ENCODE results near the gene TTC19.
A peak's percentile ranks its signal among the peaks of the same experiment; 100 is the strongest.
"Not testable (repeated sequence)": the region's sequence is repeated elsewhere in the genome, so short reads cannot be mapped to it uniquely, and the experiment has no call there.

The TTC19 gene

DNA sequence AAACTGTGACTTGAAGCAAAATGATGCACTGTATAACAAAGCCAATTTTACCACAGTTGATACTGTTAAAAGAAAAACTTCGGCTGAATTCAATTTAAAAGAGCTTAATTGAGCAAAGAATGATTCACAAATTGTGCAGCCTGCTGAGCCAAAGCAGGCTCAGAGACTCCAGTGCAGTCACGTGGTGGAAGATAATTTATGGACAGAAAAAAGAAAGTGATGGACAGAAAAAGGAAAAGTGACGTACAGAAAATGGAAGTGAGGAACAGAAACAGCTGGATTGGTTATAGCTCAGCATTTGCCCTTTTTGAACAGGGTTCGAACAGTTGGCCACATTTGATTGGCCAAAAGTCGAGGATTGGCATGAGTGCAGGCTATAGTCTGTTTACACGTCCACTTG is 25.8 kb upstream of the TTC19 start:
- DNase-seq = no peak

DNA sequence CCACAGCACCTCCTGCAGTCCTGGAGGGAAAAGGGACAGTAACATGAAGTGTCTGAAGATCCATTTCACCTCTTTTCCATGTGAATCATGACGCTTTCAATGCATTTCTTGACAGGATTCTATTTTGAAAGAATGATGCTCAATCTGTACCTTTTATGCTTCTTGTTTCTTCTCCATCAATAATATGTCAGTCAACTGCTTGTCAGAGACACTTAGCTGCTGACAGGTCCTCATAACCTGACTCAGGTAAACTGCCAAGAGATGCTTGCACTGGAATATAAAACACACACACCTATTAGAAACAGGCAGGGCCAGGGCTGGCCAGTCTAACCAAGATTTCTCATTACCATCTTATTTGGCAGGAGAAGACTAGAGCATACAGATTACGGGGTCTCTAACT is 21.7 kb upstream of the TTC19 start:
- DNase-seq = no peak

DNA sequence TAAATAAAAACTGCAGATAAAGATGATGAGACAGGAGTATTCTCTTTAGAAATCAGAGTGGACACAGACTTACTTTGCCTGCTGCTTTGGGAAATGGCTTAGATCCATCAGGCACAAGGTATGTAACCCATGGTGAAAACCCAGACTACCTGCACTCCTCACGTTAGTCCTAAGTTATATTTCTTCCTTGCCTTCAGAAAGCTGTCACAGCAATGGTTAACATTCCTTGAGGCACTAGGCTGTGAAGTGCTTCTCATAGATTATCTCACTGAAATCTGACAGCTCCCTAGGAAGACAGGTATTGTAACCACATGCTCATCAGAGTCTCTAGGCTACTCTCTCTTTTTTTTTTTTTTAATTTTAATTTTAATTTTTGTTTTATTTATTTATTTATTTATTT is 21.0 kb upstream of the TTC19 start:
- no peak for DNase-seq

DNA sequence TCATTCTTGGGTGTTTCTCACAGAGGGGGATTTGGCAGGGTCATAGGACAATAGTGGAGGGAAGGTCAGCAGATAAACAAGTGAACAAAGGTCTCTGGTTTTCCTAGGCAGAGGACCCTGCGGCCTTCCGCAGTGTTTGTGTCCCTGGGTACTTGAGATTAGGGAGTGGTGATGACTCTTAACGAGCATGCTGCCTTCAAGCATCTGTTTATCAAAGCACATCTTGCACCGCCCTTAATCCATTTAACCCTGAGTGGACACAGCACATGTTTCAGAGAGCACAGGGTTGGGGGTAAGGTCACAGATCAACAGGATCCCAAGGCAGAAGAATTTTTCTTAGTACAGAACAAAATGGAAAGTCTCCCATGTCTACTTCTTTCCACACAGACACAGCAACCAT is 20.6 kb upstream of the TTC19 start:
- DNase-seq = not testable (repeated sequence)

DNA sequence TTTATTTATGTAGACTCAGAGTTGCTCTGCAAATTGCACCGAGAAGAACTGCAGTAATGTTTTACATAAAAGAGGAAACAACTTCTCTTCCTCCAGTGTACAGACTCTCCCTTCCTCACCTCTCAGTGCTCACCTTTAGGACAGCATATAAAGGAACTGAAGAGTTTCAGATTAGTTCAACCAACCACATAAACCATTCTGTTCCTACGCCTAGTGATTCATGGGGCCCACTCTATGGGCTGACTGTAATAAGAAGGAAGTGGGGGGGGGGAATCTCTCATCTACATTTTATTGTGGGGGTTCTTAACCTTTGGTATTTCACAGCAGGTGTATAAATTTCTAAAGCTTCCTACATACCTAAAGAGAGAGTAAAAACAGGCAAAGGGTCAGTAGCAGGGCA is 18.4 kb upstream of the TTC19 start:
- no peak for DNase-seq

DNA sequence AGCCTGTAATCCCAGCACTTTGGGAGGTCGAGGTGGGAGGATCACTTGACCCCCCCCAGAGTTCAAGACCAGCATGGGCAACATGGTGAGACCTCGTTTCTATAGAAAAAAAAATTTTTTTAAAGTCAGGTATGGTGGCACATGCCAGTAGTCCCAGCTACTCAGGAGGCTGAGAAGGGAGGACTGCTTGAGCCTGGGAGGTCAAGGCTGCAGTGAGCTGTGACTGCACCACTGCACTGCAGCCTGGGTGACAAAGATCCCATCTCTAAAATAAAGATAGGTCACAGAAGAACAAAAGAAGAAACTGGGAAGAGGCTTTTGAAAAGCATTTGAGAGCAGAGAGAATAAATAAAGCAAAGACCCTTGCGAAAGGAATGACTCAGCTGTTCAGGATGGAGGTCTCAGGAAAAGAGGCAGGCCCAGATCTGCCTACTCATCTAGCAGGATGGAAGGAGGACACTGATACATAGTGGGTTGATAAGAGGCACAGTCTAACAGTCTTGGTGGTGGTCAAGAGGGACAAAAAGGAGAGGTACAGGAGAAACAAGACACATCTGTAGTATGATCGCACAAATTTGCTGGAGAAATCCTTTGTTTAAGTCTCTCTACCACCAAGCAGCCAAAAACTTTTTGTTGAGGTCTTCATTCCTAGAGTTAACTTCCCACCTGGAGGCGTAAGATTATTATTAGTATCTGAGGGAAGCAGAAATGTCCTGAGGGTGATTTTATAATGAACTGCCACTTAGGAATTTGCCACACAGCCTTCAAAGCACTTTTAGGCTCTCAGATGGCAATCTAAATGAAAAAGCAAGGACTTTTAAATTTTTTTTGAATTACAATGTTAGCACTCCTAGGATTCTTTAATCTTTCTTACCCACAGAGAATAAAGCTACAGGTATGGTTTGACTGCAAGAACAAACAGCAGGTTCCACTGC is 17.7 kb upstream of the TTC19 start:
- no peak for DNase-seq

DNA sequence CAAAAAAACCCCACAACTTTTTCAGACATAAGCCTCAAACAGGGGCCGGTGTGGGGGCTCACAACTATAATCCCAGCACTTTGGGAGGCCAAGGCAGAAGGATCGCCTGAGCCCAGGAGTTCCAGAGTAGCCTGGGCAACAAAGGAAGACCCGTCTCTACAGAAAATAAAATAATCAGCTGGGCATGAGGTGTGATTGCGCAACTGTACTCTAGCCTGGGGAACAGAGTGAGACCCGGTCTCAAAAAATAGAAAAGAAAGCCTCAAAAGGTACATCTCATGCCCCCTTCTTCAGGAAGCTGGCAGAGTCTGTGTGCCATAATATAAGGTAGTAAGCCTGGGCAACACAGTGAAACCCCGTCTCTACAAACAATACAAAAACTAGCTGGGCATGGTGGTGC is 3.3 kb upstream of the TTC19 start:
- no peak for DNase-seq

DNA sequence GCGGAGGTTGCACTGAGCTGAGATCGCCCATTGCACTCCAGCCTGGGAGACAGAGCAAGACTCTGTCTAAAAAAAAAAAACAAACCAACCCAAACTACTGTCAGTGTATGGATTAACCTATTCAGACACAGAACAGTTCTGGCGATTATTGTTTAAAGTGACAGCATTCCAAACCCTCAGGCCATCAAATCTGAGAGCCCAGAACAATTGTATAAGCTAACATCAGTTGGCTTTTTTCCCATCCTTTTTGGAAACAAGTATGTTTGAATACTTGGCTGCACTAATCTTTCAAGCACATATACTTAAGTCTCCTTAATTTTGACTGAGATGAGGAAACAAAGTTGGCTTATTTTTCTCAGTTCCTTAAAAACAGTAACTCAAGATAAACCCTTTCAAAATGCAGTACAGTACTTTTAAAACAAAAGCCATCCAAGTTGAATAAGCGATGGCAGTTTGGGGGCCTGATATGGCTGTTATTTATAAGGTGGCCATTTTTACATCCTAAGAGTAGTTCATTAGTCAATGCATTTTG is 1.5 kb upstream of the TTC19 start:
- no peak for DNase-seq

DNA sequence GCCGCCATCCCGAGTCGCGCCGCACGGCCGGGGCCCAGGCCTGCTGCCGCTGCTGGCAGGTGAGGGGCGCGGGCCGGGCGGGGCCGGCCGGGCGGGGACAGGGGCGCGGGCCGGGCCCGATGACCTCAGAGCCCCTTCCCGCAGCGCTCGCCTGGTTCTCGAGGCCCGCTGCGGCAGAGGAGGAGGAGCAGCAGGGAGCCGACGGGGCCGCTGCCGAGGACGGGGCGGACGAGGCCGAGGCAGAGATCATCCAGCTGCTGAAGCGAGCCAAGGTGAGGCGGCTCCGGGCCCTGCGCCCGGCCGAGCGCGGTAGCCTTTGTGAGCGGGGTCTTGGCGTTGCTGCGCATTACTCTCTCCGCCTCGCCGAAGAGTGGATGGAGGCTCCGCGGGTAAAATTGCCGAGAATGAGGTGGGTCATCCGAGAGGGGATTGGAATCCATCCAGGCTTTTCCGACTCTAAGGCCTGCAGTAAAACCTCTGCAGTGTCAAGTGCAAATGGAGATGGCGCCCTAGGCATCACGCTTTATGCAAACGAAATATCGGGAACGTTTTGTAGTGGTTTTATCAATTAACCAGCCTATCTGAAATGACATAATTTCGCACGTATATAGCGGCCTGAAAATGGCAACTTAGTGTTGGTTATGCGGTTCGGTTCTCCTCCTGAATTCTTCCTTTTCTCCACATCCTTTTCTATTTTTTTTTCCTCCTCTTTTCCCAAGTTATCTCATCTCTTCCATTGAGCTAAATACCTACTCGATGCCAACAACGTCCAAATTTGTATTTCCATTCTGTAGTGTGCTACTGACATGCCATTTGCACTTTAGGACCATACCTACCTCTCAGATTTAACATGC is 577 bp downstream of the TTC19 start:
- DNase-seq = peak; percentile 54

DNA sequence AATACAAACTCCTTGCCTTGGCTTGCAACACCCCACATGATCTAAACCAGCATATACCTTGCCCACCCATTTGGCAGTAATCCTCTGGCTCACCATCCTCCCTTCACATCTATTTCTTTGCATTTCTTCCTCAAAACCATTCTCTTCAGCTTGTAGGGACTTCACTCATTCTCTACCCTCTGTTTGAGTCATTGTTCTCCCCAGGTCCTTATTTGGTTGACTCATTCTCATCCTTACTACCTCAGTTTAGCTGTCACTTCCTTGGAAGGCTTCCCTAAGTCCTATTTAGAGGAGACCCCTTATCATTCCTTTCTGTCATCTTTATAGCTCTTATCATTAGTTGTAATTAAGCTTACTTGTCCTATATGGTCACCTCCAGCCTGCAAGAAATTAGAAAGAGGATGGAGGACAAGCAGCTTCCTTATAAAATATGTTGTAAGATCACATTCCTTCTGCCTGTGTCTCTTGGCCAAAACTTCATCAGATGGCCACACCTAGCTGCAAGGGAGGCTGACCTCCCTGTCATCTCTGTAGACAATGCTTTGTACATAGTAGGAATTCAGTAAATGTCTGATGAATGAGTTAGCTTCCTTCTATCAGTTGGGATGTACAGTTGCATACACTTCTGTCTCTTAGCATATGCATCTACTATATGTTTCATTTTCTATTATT is 1.7 kb downstream of the TTC19 start:
- DNase-seq = no peak

DNA sequence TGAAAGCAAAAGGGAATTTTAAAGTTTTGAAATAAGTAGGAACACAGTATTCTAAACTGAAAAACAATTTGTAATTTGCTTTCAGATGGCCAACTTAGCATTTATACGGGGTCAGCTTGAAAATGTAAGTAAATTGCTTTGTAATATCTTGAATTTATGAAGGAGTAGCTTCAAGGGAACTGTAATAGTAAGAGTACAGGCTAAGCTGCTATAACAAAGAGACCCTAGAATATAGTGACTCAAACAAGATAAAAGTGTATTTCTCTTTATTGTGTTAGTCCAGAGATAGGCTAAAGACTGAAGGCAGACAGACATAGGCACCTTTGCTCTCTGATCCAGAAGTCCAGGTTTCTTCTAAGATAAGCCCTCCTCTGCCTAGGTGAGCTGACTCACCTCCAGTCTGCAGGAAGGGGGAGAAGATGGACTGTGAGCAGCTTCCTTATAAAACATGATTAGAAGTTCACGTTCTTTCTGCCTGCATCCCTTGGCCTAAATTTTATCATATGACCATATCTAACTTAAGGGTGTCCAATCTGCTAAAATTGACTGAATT is 3.2 kb downstream of the TTC19 start:
- DNase-seq = no peak

DNA sequence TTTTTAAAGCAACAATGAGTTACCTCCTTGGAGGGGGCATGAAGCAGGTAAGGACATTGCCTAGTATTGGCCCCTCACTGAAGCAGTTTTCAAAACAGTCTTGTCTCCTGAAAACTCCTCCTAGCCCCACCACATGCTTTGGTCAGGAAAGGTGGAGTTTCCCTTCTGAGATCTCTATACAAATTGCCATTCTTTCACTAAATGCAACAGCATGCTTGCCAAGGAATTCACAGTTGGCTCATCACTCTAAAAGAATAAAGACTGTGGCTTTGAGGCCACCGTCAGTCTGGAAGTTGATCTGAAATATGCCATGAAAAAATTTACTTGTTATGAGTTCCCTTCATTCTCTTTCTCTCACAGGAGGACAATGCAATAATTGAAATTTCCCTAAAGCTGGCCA is 4.2 kb downstream of the TTC19 start:
- DNase-seq = no peak

DNA sequence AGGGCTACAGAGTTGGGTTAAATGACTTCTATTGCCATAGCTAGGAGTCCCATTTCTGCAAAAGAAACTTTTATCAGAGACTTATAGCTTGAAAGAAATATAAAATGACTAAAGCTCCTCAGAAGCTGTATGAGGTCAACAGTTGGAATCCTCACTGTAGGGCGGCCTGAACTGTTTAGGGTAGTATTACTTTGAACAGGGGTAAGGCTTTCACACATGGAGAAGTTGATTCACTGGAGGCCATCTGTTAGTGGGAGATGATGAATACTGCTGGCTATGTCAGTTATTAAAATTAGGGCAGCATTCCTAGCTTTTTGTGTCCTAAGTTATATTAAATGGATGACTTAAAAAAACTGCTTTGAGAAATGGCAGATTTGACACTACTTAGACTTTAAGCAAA is 6.0 kb downstream of the TTC19 start:
- no peak for DNase-seq

DNA sequence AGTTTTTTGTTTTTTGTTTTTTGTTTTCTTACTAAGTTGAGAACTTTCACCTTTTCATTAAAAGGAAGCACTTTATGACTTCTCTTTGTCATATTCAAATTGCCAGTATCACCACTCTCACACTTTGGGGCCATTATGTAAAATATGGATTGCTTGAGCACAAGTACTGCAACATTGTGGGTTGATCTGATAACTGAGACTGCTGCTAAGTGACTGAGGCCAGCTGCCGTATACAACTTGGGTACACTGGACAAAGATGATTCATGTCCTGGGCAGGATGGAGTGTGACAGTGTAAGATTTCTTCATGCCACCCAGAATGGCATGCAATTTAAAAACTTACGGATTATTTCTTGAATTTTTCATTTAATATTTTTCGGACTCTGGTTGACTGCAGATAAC is 7.8 kb downstream of the TTC19 start:
- no peak for DNase-seq

DNA sequence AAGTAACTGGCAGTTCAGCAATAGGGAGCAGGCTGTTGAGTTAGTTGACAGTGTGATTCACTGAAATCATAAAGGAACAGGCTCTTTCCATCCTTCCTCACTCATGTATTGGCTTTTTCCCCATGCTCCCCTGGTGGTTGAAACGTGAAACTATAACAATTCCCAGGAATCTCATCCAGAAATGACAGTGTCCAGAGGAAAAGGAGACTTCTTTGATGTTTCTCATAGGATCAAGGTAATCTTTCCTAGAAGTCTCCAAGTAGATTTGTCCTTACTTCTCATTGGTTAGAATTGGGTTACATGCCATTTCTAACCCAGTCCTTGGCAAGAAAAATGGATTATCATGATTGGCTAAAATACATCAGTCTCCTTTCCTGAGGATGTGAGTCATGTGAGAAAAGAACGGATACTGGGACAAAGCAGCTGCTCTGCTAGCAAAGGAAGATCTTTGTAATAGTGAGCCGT is 14.4 kb downstream of the TTC19 start:
- DNase-seq = no peak

DNA sequence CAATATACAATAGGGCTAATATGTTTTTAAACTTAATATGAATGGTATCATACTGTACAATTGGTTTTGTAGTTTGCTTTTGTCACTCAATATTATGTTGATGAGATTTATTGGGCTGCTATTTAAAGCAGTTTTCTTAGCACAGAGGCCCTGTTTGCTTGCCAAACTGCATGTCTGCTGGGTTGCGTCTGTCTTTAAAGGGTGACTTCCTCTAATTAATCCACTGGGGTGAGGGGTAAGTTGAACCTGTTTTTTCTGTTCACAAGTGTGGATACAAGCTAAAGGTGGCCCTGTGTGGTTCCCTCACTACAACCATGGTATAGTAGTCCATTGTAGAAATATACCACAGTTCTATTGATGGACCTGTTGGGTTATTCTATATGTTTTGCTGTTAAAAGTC is 19.7 kb downstream of the TTC19 start:
- DNase-seq = no peak

DNA sequence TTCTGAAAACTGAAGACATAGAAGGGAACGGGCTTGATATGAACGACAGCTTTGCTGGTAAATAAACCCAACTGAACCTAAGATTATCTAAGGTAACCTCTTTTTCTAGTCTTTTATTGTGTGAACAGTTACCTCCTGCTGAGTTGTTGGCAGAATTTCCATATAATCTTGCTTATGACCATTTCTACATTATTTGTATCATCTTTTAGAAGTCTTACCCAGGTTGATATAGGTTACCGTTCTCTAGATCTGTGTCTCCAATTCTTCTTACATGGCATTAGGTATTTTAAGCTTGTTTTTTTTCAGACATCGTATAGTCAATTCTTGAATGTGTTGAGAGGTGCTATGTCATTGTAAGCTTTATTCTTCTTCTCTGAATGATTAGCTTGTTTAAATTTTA is 24.3 kb downstream of the TTC19 start:
- no peak for DNase-seq

DNA sequence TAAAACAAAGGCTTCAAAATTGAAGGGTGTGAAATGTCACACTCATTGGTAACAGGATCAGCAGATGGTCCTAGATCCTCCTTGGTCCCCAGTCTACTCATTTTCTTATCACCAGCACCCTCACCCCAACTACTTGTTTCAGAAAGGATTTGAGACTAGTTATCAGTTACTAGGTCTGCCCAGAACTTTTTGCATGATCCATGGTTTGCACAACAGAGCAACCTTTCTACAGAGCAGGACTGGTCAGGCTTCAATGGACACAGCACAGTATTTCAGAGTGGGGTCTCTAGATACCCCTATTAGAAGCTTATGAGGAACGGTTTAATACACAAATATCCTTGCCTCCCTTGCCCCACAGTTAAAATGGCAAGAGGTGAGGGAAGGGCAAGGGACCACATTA is 25.6 kb downstream of the TTC19 start:
- DNase-seq = no peak

DNA sequence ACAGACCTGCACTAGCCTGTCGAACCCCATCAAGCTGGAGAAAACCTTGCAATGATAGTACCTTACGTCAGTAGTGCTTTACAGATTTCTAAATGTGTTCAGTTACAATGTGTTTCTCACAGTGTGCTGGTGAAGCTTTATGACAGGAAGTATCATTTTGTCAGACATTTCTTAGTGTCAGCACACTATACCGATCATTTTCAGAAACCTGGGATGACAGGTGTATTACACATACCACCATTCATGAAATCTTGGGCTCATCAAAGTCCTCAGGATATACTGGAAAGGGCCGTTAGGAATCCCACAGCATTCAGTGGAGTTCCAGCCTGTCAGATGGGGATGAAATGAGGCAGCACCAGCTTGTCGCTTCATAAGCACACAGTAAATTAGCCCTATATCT is 27.3 kb downstream of the TTC19 start:
- DNase-seq = no peak

DNA sequence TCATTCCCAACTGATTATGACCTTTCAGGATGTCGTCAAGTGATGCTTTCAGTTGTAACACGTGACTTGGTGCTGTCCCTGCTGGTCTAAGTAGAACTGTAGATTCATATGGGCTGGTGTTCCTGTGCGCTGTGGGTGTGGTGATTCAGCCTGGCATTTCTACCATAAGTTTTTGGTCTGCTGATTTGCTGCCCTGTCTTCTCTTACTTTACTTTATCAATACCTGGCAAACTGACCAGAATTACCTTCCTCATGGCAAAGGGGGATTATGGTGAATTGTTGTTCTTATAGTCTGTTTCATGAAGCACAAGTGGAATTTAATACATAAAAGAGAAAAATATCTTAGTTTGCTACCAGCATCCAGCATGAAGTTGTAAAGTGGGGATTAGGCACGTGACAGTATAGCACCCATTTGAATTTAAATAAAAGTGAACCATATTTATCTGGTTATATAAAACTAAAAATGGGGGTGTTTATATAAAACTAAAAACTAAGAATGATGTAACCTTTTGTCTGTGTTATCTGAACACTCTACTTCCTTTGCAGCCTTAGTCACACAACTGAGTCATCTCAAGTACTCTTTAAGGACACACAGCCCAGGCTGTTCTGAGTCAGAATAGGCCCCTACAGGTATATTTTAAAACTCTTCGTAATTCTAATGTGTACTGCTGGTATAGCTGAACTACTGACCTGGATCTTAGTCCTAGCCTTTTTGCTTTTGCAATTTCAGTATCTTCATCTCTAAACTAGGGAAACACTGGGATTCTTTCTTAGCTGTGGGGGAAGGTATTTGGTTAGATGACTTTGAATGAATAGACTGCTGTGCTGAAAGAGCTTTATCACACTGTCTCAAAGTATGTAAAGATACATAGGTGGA is 28.3 kb downstream of the TTC19 start:
- no peak for DNase-seq

DNA sequence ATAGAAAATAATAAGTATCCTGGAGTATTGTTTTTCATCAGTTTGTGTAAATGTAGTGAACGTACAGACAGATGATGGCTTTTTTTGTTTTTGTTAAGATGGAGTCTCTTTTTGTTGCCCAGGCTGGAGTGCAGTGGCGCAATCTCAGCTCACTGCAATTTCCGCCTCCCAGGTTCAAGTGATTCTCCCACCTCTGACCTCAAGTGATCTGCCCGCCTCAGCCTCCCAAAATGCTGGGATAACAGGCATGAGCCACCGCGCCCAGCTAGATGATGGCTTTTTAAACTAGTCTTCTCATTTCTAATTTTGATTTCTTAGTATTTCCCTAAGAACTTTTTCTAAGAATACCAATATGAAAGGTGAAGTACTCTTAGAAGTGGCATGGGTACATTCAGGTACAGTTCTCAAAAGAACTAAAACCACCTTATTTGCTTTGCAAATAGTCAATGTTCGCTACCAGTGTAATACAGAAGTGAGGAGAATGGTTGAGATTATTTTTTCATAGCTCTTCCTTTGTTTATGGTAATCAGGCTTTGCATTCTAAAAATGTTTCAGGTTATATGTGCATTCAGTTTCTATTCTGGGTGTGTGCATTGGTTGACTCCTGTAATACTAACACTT is 34.2 kb downstream of the TTC19 start:
- no peak for DNase-seq
